Stimulated activated CD8-positive, alpha-beta memory T cell treated with anti-CD3 and anti-CD28 coated beads, Interleukin-15, amount 100 ng/mL, for 4 hours (primary cell): ENCODE measurements around the gene ALDH1A3.
"Not testable (repeated sequence)": the region's sequence is repeated elsewhere in the genome, so short reads cannot be mapped to it uniquely, and the experiment has no call there.

Experiments used
- DNase-seq, 2 donors: peaks; one replicate each; pipeline ENCODE4 v3.0.0-alpha.2; 2020; ENCODE audit warnings: low read depth in 2 of 2

ALDH1A3 gene

GRCh38 chr15:100879464-100880138, at the start of gene ALDH1A3:
TSS of gene ALDH1A3 (plus strand) at chr15:100879831. CDS start at chr15:100879908, 77 bp downstream.
- no peak for DNase-seq

GRCh38 chr15:100831467-100831866, 48.2 kb upstream of the ALDH1A3 start:
- no peak for DNase-seq

GRCh38 chr15:100832149-100832942, 47.3 kb upstream of the ALDH1A3 start:
- DNase-seq: no peak

DNA sequence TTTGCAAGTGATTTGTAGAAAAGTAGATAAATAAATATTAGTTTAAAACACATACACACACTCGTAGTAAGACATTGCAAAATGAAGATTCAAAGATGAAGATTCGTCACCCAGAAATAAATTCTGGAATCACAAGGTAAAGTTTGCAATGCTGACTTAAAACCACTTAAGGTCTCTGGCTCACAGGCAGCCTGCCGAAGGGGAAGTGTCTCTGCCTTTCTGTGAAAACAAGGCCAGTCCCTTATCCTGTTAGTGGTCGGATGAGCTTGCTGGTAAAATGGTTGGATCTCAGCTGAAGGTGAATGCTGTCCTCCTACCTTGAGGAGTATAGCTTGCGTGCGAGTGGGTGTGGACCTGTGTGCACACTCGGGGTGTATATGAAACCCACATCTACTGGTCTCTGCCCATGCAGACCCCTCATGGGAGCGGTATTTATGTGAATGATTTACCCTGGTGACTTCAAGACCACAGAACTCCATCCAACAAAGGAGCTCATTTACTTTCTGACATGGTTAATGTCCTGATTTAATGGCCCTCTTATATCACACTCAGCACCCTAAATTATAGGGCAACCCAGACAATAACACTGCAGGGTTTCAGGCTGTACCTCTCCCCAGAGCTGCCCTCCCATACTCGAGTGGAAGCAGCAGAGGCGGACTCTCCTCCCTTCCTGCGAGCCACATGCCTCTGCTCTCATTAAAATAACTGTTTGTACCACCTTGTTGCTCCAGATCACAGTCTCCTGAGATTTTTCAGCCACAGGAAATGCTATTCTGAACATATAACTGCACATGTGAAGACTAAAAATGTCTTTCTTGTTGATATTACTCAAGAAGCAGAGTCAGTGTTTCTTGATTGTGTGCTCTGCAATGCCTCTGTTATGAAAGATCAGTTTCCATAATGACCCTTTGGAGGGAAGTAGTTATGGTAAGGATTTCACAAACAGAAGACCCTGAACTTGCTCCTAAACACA, 45.9 kb upstream of the ALDH1A3 start:
- DNase-seq: no peak

DNA sequence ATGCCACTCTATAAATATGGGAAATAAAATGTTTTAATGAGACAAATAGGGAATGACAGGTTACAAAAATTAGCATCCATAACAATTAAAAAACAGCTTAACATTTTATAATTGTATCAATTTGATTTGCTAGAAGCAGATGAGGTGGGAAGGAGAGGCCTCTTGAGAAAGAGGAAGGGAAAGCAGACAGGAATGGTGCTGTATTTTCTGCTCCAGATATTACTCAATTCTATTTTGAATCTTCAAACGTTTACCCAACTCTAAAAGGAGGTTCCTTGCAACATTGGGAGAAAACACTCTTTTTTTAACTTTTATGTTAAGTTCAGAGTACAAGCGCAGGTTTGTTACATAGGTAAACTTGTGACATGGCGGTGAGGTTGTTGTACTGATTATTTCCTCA, 44.9 kb upstream of the ALDH1A3 start:
- no peak for DNase-seq

DNA sequence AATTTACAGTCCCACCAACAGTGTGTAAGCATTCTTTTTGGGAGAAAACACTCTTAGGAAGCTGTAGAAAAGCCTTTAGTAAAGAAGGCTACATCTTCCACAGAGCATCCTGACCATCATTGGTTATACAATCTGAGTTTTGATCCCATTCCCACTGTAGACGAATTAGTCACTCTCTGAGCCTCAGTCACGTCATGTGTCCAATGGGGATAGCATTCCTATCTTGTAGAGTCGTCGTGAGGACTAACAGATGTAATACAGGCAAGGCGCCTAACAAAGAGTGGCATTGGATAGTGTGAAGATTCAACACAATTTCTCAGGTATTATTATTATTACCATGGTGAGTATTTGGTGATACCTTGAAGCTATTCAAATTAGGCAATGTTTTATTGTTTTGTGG, 44.0 kb upstream of the ALDH1A3 start:
- no peak for DNase-seq

DNA sequence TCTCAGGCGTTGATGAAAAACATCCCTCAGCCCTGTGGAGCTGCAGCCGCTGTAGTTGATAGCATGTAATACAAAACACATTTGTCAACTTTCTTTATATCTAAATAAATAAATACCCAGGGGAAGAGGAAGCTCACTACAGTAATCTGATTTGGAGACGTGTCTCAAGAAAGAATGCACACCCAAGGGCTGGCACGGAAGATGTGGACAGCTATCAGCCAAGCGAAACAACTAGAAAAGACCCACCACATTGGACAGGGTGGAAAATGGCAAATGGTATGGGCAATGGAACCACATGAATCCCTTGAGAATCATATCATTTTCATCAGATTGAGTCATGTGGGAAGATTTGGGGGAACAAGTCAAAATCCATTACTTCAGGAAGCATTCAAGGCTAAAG, 43.1 kb upstream of the ALDH1A3 start:
- DNase-seq: no peak

DNA sequence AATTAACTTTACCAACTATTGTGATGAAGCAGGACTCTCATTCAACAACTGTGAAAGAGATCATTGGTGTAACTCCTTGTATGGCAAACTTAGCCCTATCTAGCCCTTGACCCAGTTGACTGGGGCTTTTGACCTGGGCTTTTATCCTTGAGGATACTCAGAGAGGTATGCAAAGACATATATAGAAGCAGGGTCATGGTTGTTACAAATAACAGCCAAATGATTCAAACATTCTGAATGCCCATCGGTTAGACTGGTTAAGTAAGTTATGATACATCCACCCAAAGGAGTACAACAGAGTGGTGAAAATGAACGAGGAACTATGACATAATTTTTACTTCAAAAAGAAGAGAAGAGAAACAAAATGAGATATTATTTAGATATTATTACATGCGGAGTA, 38.2 kb upstream of the ALDH1A3 start:
- no peak for DNase-seq

- DNase-seq: no peak
Observed at GRCh38 chr15:100842756-100843730, 36.6 kb upstream of the ALDH1A3 start.

DNA sequence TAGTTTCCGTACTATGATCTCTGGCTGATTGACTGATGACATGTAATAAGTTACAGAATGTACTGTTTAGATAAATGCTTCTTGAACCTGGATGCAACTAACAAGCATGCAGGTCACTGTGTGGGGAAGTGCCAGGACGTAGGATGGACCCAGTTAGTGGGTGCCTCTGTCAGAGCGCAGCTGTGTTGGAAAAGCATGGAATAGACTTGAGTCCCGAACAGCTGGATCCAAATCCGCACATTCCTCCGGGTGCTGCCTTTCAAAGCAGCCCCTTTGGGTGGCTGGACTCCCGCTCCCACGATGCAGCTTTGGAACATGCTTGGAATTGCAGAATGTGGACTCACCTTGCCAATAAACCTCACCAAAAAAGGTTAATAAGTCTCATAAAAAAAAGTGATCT, 35.5 kb upstream of the ALDH1A3 start:
- DNase-seq: no peak

DNA sequence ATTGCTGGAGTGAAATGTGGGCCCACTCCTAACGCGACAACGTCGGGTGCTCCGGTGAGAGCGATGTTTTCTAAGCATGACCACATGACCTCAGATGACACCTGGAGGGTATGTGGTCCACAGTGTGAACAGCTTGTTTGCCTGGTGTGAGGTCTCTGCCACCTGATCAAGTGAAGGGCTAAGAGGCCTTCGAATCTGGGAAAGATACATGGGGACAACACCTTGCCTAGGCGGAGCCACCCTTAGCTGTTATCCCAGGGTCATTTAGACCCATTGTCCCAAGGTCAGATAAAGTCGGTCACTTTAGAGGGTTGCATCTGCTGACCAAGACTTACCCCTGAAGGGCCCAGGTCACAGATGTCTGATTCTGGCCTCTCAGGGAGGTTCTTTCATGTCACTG, 34.9 kb upstream of the ALDH1A3 start:
- DNase-seq: no peak

DNA sequence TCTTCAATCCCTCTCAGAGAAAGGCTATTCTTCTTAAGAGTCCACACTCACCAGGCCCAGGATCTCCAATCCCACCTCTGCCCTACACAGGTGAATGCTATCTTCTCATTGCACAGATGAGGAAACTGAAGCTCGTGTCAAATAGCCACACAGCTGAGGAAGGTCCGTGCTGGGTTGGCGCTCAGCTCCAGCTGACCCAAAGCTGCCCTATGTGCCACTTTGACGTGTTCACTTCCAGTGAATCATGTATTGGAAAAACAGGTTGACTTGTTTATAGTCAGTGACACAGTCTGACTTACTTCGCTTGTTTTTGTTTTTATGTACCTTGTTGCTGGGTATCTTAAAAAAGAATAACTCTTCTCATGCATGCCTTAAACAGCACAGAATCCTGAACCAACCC, 32.4 kb upstream of the ALDH1A3 start:
- DNase-seq: no peak

- peak; percentile 6 to 21 for DNase-seq
Observed at GRCh38 chr15:100849021-100849854, 30.4 kb upstream of the ALDH1A3 start.

- no peak for DNase-seq
Observed at GRCh38 chr15:100849855-100850218, 29.8 kb upstream of the ALDH1A3 start.

GRCh38 chr15:100851428-100852015, 28.1 kb upstream of the ALDH1A3 start:
- DNase-seq: not testable (repeated sequence)

DNA sequence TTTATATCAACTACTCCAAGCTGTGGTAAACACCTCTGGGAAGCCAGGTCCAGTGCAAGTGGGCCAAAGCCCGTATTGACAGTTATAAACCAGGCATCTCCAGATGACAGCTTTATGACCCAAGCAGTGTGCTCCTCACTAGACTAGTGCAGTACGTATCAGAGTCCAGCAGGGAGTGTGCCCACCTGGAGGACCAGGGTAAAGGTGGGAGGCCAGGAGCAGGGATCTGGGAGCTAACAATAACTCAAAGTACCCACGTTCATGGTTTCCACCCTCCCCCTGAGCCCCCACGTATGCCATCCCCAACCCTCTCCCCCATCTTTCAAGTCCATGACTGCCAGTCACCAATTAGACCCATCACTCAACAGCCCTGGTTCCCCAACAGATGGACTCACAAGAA, 27.0 kb upstream of the ALDH1A3 start:
- DNase-seq: no peak

DNA sequence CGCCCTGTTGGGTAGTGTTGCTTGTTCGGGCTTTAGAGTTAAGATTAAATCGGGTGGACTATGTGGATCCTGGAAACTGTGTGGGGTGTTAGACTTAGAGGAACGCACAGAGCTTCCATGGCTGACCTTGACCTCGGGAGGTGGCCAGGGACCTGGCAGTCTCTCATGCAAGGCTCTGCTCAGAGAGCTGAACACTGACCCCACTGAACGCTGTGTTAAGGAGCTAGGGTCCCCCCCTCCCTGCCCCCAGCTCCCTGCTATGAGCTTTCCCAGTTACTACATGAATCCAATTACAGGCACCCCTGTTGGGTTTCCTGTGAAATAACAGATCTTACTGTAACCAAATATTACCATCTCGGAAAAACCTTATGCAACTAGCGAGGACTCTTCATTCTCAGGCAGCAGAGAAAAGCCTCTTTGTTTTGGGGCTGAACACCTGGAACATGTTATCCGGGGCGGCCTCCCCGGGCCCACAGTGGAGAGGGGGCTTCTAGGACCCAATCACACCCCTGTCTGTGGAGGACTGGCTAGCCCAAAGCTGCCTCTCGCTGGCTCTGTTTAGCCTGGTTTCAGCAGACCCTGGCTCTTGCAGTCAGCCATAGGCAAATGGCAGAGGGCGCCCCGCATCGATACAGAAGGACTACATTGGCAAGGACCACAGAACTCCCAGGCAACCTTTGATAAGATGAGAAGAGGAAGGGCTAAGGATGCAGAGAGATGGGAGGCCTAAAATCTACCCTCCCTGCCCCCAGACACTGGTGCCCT, 25.8 kb upstream of the ALDH1A3 start:
- DNase-seq: no peak

- DNase-seq: no peak
Observed at GRCh38 chr15:100856867-100857266, 22.8 kb upstream of the ALDH1A3 start.

- no peak for DNase-seq
Observed at GRCh38 chr15:100858294-100858693, 21.3 kb upstream of the ALDH1A3 start.
